Neural cell (in vitro differentiated cells): ENCODE results near the gene TLE3. TPM values are rescaled to one million over a fixed set of nuclear protein-coding genes. Genes with fewer than 3 reads are reported as not detected.

Experiments used
- H2AFZ ChIP-seq: fragments of 200-600, 300-800 bp; sonication (generic), shearing (Covaris generic); 2 replicates; pipeline ENCODE4 v1.6.0; 2014; ENCODE audit warnings: low read depth, mild to moderate bottlenecking, antibody characterized with exemption, low read length, moderate library complexity
- H3F3A ChIP-seq: fragments of 200-600 bp; shearing (Covaris generic); 2 replicates; pipeline ENCODE4 v1.6.1; 2016; ENCODE audit warnings: mild to moderate bottlenecking, moderate library complexity, mixed read lengths, antibody characterized with exemption, low read length; ENCODE audit not compliant: insufficient read depth, poor library complexity, severe bottlenecking
- H3K27ac ChIP-seq: fragments of 200-600, 300-800 bp; sonication (generic), shearing (Covaris generic); 2 replicates; pipeline ENCODE4 v1.5.1; 2014; ENCODE audit warnings: mild to moderate bottlenecking, low read length, moderate library complexity
- H3K27me3 ChIP-seq: fragments of 300-800, 200-600 bp; sonication (generic), shearing (Covaris generic); 2 replicates; pipeline ENCODE4 v1.6.0; 2014; ENCODE audit warnings: mild to moderate bottlenecking, low read depth, low read length, moderate library complexity; ENCODE audit not compliant: insufficient read depth
- H3K36me3 ChIP-seq: fragments of 300-800, 200-600 bp; sonication (generic), shearing (Covaris generic); 2 replicates; pipeline ENCODE4 v1.5.1; 2014; ENCODE audit warnings: mild to moderate bottlenecking, antibody characterized with exemption, low read length, moderate library complexity; ENCODE audit not compliant: insufficient read depth
- H3K4me2 ChIP-seq: fragments of 300-800, 200-600 bp; sonication (generic), shearing (Covaris generic); 2 replicates; pipeline ENCODE4 v1.6.0; 2014; ENCODE audit warnings: mild to moderate bottlenecking, low read length
- H3K4me3 ChIP-seq: fragments of 300-800, 200-600 bp; sonication (generic), shearing (Covaris generic); 2 replicates; pipeline ENCODE4 v1.5.1; 2014; ENCODE audit warnings: mild to moderate bottlenecking, low read length, moderate library complexity
- H3K79me2 ChIP-seq: fragments of 200-600 bp; shearing (Covaris generic); replicated peaks from 2 replicates; pipeline ENCODE4 v1.6.0; 2014; ENCODE audit warnings: mild to moderate bottlenecking, low read length, moderate library complexity; ENCODE audit not compliant: insufficient read depth
- H3K9ac ChIP-seq: fragments of 300-800, 200-600 bp; sonication (generic), shearing (Covaris generic); 2 replicates; pipeline ENCODE4 v1.6.1; 2016; ENCODE audit warnings: mild to moderate bottlenecking, low read length, mixed read lengths
- H3K9me2 ChIP-seq: fragments of 200-600 bp; shearing (Covaris generic); 2 replicates; pipeline ENCODE4 v1.6.1; 2016; ENCODE audit warnings: mild to moderate bottlenecking, low read length, mixed read lengths; ENCODE audit not compliant: insufficient read depth
- H3K9me3 ChIP-seq: fragments of 200-600, 300-800 bp; sonication (generic), shearing (Covaris generic); 2 replicates; pipeline ENCODE4 v1.6.1; 2016; ENCODE audit warnings: mild to moderate bottlenecking, mixed run types, low read length, moderate library complexity, mixed read lengths
- H4K20me1 ChIP-seq: fragments of 200-600 bp; shearing (Covaris generic); 2 replicates; pipeline ENCODE4 v1.6.1; 2016; ENCODE audit warnings: mild to moderate bottlenecking, mixed run types; ENCODE audit not compliant: insufficient read depth
- EP300 ChIP-seq: fragments of 450-650 bp; conservative IDR thresholded peaks from 2 replicates; pipeline ENCODE4 v1.6.1; 2014; ENCODE audit warnings: antibody characterized with exemption, mild to moderate bottlenecking, moderate library complexity; ENCODE audit not compliant: poor library complexity, severe bottlenecking
- EZH2 ChIP-seq: fragments of 200-600, 300-800 bp; shearing (Covaris generic), sonication (generic); IDR thresholded peaks from 2 replicates; pipeline ENCODE4 v1.6.1; 2014; ENCODE audit warnings: antibody characterized with exemption, low read length, borderline replicate concordance, mild to moderate bottlenecking; ENCODE audit not compliant: insufficient read depth, poor library complexity, severe bottlenecking
- MXI1 ChIP-seq: fragments of 450-650 bp; conservative IDR thresholded peaks from 2 replicates; pipeline ENCODE4 v1.6.1; 2014; ENCODE audit warnings: antibody characterized with exemption, mild to moderate bottlenecking; ENCODE audit not compliant: poor library complexity, severe bottlenecking
- POLR2AphosphoS5 ChIP-seq: IDR thresholded peaks from 2 replicates; pipeline ENCODE4 v1.6.1; 2012
- RAD21 ChIP-seq: fragments of 450-650 bp; conservative IDR thresholded peaks from 2 replicates; pipeline ENCODE4 v1.6.1; 2014; ENCODE audit warnings: antibody characterized with exemption, mild to moderate bottlenecking, moderate library complexity
- SMC3 ChIP-seq: fragments of 450-650 bp; conservative IDR thresholded peaks from 2 replicates; pipeline ENCODE4 v1.6.1; 2014; ENCODE audit warnings: antibody characterized with exemption, mild to moderate bottlenecking, moderate library complexity; ENCODE audit not compliant: poor library complexity
- TAF1 ChIP-seq: IDR thresholded peaks from 2 replicates; pipeline ENCODE4 v1.6.1; 2012; ENCODE audit warnings: low read depth
- polyA plus RNA-seq: library from polyadenylated mRNA; depleted of rRNA; stranded (reverse); fragments of >200 nt; gene quantifications from 2 replicates; pipeline ENCODE4 v1.2.3, GENCODE V29; 2014
- TF ChIP-seq, protein P1 (sequence below): IDR thresholded peaks from 2 replicates; pipeline ENCODE4 v1.6.1; 2012; ENCODE audit warnings: borderline replicate concordance
- TF ChIP-seq, protein P2 (sequence below): fragments of 450-650 bp; IDR thresholded peaks from 2 replicates; pipeline ENCODE4 v1.5.1; 2014; ENCODE audit warnings: antibody characterized with exemption, mild to moderate bottlenecking, moderate library complexity; ENCODE audit not compliant: poor library complexity, severe bottlenecking

TLE3 gene
- polyA plus RNA-seq, 1 donor from 2014 or later: 27.6 TPM

DNA sequence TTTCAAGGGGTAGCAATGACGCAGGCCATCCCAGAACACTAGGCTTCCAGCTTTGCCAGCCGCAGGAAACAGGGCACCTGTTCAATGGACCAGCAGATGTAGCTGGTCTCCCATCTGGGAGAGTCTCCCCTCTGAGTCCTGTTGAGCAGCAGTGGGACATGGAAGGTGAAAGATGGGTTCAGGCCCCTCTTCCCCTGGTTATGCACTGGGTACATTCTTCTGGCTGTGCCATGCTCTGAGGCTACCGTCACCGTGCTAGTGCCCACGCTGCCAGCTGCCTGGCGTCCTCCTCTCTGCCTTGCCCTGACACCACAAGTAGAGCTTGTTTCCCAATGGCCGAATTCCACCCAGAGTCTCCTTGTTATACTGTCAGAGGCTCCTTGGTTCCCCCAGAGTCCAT, 63.1 kb downstream of the TLE3 start:
- H3K27ac ChIP-seq: no peak overlapping the region
- no peaks in the 10 kb centered on the region for H3K9me2 ChIP-seq
- H2AFZ ChIP-seq: no peak overlapping the region
- no peaks in the 10 kb centered on the region for H3K79me2 ChIP-seq
- no peak overlapping the region for H3K9ac ChIP-seq
- H3F3A ChIP-seq: no peaks in the 10 kb centered on the region
- no peak for TF ChIP-seq TAF1
- TF ChIP-seq EZH2: no peak
- no peak for TF ChIP-seq EP300
- TF ChIP-seq SMC3: no peak
- no peak for TF ChIP-seq RAD21
- TF ChIP-seq, protein P1, sequence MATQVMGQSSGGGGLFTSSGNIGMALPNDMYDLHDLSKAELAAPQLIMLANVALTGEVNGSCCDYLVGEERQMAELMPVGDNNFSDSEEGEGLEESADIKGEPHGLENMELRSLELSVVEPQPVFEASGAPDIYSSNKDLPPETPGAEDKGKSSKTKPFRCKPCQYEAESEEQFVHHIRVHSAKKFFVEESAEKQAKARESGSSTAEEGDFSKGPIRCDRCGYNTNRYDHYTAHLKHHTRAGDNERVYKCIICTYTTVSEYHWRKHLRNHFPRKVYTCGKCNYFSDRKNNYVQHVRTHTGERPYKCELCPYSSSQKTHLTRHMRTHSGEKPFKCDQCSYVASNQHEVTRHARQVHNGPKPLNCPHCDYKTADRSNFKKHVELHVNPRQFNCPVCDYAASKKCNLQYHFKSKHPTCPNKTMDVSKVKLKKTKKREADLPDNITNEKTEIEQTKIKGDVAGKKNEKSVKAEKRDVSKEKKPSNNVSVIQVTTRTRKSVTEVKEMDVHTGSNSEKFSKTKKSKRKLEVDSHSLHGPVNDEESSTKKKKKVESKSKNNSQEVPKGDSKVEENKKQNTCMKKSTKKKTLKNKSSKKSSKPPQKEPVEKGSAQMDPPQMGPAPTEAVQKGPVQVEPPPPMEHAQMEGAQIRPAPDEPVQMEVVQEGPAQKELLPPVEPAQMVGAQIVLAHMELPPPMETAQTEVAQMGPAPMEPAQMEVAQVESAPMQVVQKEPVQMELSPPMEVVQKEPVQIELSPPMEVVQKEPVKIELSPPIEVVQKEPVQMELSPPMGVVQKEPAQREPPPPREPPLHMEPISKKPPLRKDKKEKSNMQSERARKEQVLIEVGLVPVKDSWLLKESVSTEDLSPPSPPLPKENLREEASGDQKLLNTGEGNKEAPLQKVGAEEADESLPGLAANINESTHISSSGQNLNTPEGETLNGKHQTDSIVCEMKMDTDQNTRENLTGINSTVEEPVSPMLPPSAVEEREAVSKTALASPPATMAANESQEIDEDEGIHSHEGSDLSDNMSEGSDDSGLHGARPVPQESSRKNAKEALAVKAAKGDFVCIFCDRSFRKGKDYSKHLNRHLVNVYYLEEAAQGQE: no peak
- no peak for TF ChIP-seq POLR2AphosphoS5
- TF ChIP-seq MXI1: no peak
- no peaks in the 10 kb centered on the region for H3K9me3 ChIP-seq
- H3K27me3 ChIP-seq: no peaks in the 10 kb centered on the region
- H3K36me3 ChIP-seq: no peaks in the 10 kb centered on the region
- no peak overlapping the region for H3K4me2 ChIP-seq
- no peak overlapping the region for H3K4me3 ChIP-seq
- H4K20me1 ChIP-seq: no peaks in the 10 kb centered on the region

DNA sequence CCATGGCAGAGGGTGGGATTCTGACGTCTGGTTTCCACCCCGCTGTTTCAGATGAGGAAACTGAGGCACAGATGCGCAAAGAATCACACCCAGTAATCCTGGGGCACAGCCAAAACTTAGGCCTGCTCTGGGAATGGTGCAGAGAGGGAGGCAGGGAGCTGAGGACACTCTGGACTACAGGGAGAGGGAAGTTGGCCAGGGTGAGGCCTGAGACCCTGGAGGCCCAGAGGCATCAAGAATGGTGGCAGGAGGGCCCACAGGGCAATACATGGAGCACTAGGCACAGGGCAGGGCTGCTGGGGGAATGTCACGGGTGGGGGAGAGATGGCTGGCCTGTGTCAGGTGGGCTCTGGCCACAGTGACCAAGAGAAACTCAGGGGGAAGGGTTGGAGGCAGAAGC, 63.6 kb downstream of the TLE3 start:
- H2AFZ ChIP-seq: no peak overlapping the region
- no peaks in the 10 kb centered on the region for H3K9me2 ChIP-seq
- no peak overlapping the region for H3K9ac ChIP-seq
- H4K20me1 ChIP-seq: no peaks in the 10 kb centered on the region
- no peak overlapping the region for H3K27ac ChIP-seq
- H3K27me3 ChIP-seq: no peaks in the 10 kb centered on the region
- no peaks in the 10 kb centered on the region for H3K36me3 ChIP-seq
- no peaks in the 10 kb centered on the region for H3F3A ChIP-seq
- no peak overlapping the region for H3K4me3 ChIP-seq
- H3K4me2 ChIP-seq: no peak overlapping the region
- no peaks in the 10 kb centered on the region for H3K9me3 ChIP-seq
- no peaks in the 10 kb centered on the region for H3K79me2 ChIP-seq
- TF ChIP-seq TAF1 (no peak), POLR2AphosphoS5 (no peak), EP300 (no peak), MXI1 (no peak)
- TF ChIP-seq, protein P2, sequence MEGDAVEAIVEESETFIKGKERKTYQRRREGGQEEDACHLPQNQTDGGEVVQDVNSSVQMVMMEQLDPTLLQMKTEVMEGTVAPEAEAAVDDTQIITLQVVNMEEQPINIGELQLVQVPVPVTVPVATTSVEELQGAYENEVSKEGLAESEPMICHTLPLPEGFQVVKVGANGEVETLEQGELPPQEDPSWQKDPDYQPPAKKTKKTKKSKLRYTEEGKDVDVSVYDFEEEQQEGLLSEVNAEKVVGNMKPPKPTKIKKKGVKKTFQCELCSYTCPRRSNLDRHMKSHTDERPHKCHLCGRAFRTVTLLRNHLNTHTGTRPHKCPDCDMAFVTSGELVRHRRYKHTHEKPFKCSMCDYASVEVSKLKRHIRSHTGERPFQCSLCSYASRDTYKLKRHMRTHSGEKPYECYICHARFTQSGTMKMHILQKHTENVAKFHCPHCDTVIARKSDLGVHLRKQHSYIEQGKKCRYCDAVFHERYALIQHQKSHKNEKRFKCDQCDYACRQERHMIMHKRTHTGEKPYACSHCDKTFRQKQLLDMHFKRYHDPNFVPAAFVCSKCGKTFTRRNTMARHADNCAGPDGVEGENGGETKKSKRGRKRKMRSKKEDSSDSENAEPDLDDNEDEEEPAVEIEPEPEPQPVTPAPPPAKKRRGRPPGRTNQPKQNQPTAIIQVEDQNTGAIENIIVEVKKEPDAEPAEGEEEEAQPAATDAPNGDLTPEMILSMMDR: no peak
